ENCODE results near the gene DACH1.

The DACH1 gene

GRCh38 chr13:71460211-71460610 lies 406.8 kb downstream of the DACH1 start:
- Histone ChIP-seq H2AK5ac (ENCODE audit: low read length) (no peak overlapping the region), H2BK12ac (ENCODE audit: low read length) (no peak overlapping the region), H2AFZ (ENCODE audit: insufficient read depth, low read length, poor library complexity) (no peak overlapping the region), H3K36me3 (ENCODE audit: control insufficient read depth in 1 of 2, insufficient read depth in 2 of 2, low read length in 2 of 2) (no peaks in the 10 kb centered on the region), H4K12ac (ENCODE audit: low read depth, low read length) (no peak overlapping the region), H3K18ac (ENCODE audit: low read length) (no peak overlapping the region), H3K79me2 (ENCODE audit: control insufficient read depth, insufficient read depth, low read length, poor library complexity) (no peaks in the 10 kb centered on the region), H3K4me2 (ENCODE audit: low read length) (no peak overlapping the region), H3K23ac (ENCODE audit: low read length) (no peak overlapping the region), H3K14ac (ENCODE audit: low read length) (no peak overlapping the region), H3K4me3 (ENCODE audit: low read depth, low read length) (no peak overlapping the region), H3K27ac (ENCODE audit: low read depth, low read length) (no peak overlapping the region), H3K27me3 (ENCODE audit: insufficient read depth, low read length) (no peaks in the 10 kb centered on the region), H4K8ac (ENCODE audit: low read depth, low read length) (no peak overlapping the region), H2BK5ac (ENCODE audit: low read depth, low read length, poor library complexity) (no peak overlapping the region), H3K9me3 (ENCODE audit: insufficient read depth, low read depth, low read length) (no peaks in the 10 kb centered on the region), H4K91ac (ENCODE audit: low read depth, low read length) (no peak overlapping the region), H3K4ac (ENCODE audit: low read depth, low read length) (no peak overlapping the region), H3K4me1 (ENCODE audit: control insufficient read depth in 1 of 2, insufficient read depth in 2 of 2, low read length in 2 of 2) (no peaks in the 10 kb centered on the region), H2BK120ac (ENCODE audit: insufficient read depth, low read length, poor library complexity) (no peak overlapping the region), H3K79me1 (ENCODE audit: low read length) (no peaks in the 10 kb centered on the region), H3K9ac (ENCODE audit: low read length) (no peak overlapping the region)
- no CpG with 5 or more reads among the region's 3 CpGs for WGBS (ENCODE audit: extremely low coverage, insufficient coverage, insufficient read length)
- no peak for DNase-seq

- H3K18ac ChIP-seq (ENCODE audit: low read length): no peak overlapping the region
- no peak overlapping the region for H3K4ac ChIP-seq (ENCODE audit: low read depth, low read length)
- H3K14ac ChIP-seq (ENCODE audit: low read length): no peak overlapping the region
- no peak overlapping the region for H3K27ac ChIP-seq (ENCODE audit: low read depth, low read length)
- no peak overlapping the region for H2AK5ac ChIP-seq (ENCODE audit: low read length)
- H2AFZ ChIP-seq (ENCODE audit: insufficient read depth, low read length, poor library complexity): no peak overlapping the region
- no peaks in the 10 kb centered on the region for H3K79me1 ChIP-seq (ENCODE audit: low read length)
- H4K8ac ChIP-seq (ENCODE audit: low read depth, low read length): no peak overlapping the region
- H2BK5ac ChIP-seq (ENCODE audit: low read depth, low read length, poor library complexity): no peak overlapping the region
- H3K4me3 ChIP-seq (ENCODE audit: low read depth, low read length): no peak overlapping the region
- no peaks in the 10 kb centered on the region for H3K27me3 ChIP-seq (ENCODE audit: insufficient read depth, low read length)
- no peak overlapping the region for H4K12ac ChIP-seq (ENCODE audit: low read depth, low read length)
- no peak for DNase-seq
- H3K4me1 ChIP-seq (ENCODE audit: control insufficient read depth in 1 of 2, insufficient read depth in 2 of 2, low read length in 2 of 2): no peaks in the 10 kb centered on the region
- no peaks in the 10 kb centered on the region for H3K79me2 ChIP-seq (ENCODE audit: control insufficient read depth, insufficient read depth, low read length, poor library complexity)
- H2BK12ac ChIP-seq (ENCODE audit: low read length): no peak overlapping the region
- H4K91ac ChIP-seq (ENCODE audit: low read depth, low read length): no peak overlapping the region
- no peak overlapping the region for H3K9ac ChIP-seq (ENCODE audit: low read length)
- H3K4me2 ChIP-seq (ENCODE audit: low read length): no peak overlapping the region
- no peaks in the 10 kb centered on the region for H3K9me3 ChIP-seq (ENCODE audit: insufficient read depth, low read depth, low read length)
- H3K23ac ChIP-seq (ENCODE audit: low read length): no peak overlapping the region
- no peak overlapping the region for H2BK120ac ChIP-seq (ENCODE audit: insufficient read depth, low read length, poor library complexity)
- no peaks in the 10 kb centered on the region for H3K36me3 ChIP-seq (ENCODE audit: control insufficient read depth in 1 of 2, insufficient read depth in 2 of 2, low read length in 2 of 2)
Observed at GRCh38 chr13:71459708-71460107, 407.3 kb downstream of the DACH1 start.

GRCh38 chr13:71457645-71458044 lies 409.4 kb downstream of the DACH1 start:
- no peak overlapping the region for H3K18ac ChIP-seq (ENCODE audit: low read length)
- no peak overlapping the region for H3K4ac ChIP-seq (ENCODE audit: low read depth, low read length)
- H3K79me2 ChIP-seq (ENCODE audit: control insufficient read depth, insufficient read depth, low read length, poor library complexity): no peaks in the 10 kb centered on the region
- H3K36me3 ChIP-seq (ENCODE audit: control insufficient read depth in 1 of 2, insufficient read depth in 2 of 2, low read length in 2 of 2): no peaks in the 10 kb centered on the region
- no peak overlapping the region for H4K91ac ChIP-seq (ENCODE audit: low read depth, low read length)
- H4K12ac ChIP-seq (ENCODE audit: low read depth, low read length): no peak overlapping the region
- H3K9ac ChIP-seq (ENCODE audit: low read length): no peak overlapping the region
- no peak overlapping the region for H3K14ac ChIP-seq (ENCODE audit: low read length)
- no peak overlapping the region for H3K23ac ChIP-seq (ENCODE audit: low read length)
- no peak overlapping the region for H3K4me3 ChIP-seq (ENCODE audit: low read depth, low read length)
- H2AFZ ChIP-seq (ENCODE audit: insufficient read depth, low read length, poor library complexity): no peak overlapping the region
- H3K27me3 ChIP-seq (ENCODE audit: insufficient read depth, low read length): no peaks in the 10 kb centered on the region
- no peak overlapping the region for H4K8ac ChIP-seq (ENCODE audit: low read depth, low read length)
- H3K27ac ChIP-seq (ENCODE audit: low read depth, low read length): no peak overlapping the region
- no peak overlapping the region for H2BK120ac ChIP-seq (ENCODE audit: insufficient read depth, low read length, poor library complexity)
- DNase-seq: no peak
- WGBS (ENCODE audit: extremely low coverage, insufficient coverage, insufficient read length): no CpG with 5 or more reads among the region's 2 CpGs
- H2AK5ac ChIP-seq (ENCODE audit: low read length): no peak overlapping the region
- H2BK5ac ChIP-seq (ENCODE audit: low read depth, low read length, poor library complexity): no peak overlapping the region
- H3K4me1 ChIP-seq (ENCODE audit: control insufficient read depth in 1 of 2, insufficient read depth in 2 of 2, low read length in 2 of 2): no peaks in the 10 kb centered on the region
- no peak overlapping the region for H2BK12ac ChIP-seq (ENCODE audit: low read length)
- peaks cover 1% of the 10 kb centered on the region for H3K9me3 ChIP-seq (ENCODE audit: insufficient read depth, low read depth, low read length)
- no peaks in the 10 kb centered on the region for H3K79me1 ChIP-seq (ENCODE audit: low read length)
- H3K4me2 ChIP-seq (ENCODE audit: low read length): no peak overlapping the region

GRCh38 chr13:71456136-71456535 lies 410.9 kb downstream of the DACH1 start:
- Histone ChIP-seq H3K4me2 (ENCODE audit: low read length) (no peak overlapping the region), H3K4me1 (ENCODE audit: control insufficient read depth in 1 of 2, insufficient read depth in 2 of 2, low read length in 2 of 2) (no peaks in the 10 kb centered on the region), H3K9me3 (ENCODE audit: insufficient read depth, low read depth, low read length) (peaks cover 1% of the 10 kb centered on the region), H2BK12ac (ENCODE audit: low read length) (no peak overlapping the region), H2BK120ac (ENCODE audit: insufficient read depth, low read length, poor library complexity) (no peak overlapping the region), H3K14ac (ENCODE audit: low read length) (no peak overlapping the region), H3K4ac (ENCODE audit: low read depth, low read length) (no peak overlapping the region), H3K27me3 (ENCODE audit: insufficient read depth, low read length) (no peaks in the 10 kb centered on the region), H3K9ac (ENCODE audit: low read length) (no peak overlapping the region), H3K4me3 (ENCODE audit: low read depth, low read length) (no peak overlapping the region), H3K79me1 (ENCODE audit: low read length) (no peaks in the 10 kb centered on the region), H4K8ac (ENCODE audit: low read depth, low read length) (no peak overlapping the region), H2AK5ac (ENCODE audit: low read length) (no peak overlapping the region), H4K12ac (ENCODE audit: low read depth, low read length) (no peak overlapping the region), H3K27ac (ENCODE audit: low read depth, low read length) (no peak overlapping the region), H2AFZ (ENCODE audit: insufficient read depth, low read length, poor library complexity) (no peak overlapping the region), H2BK5ac (ENCODE audit: low read depth, low read length, poor library complexity) (no peak overlapping the region), H3K79me2 (ENCODE audit: control insufficient read depth, insufficient read depth, low read length, poor library complexity) (no peaks in the 10 kb centered on the region), H3K36me3 (ENCODE audit: control insufficient read depth in 1 of 2, insufficient read depth in 2 of 2, low read length in 2 of 2) (no peaks in the 10 kb centered on the region), H3K18ac (ENCODE audit: low read length) (no peak overlapping the region), H4K91ac (ENCODE audit: low read depth, low read length) (no peak overlapping the region), H3K23ac (ENCODE audit: low read length) (no peak overlapping the region)
- DNase-seq: no peak
- no CpG with 5 or more reads among the region's 2 CpGs for WGBS (ENCODE audit: extremely low coverage, insufficient coverage, insufficient read length)
